AG08395 (cell line): ENCODE data around the gene TAS2R41.

Source experiments
- DNase-seq: peaks from one replicate; pipeline ENCODE4 v3.0.0; 2012; ENCODE audit warnings: mixed read lengths, low spot score

Gene TAS2R41

GRCh38 chr7:143493751-143494150 is 16.1 kb downstream of the TAS2R41 start:
- DNase-seq = no peak

GRCh38 chr7:143494622-143495021 is 16.9 kb downstream of the TAS2R41 start:
- no peak for DNase-seq

GRCh38 chr7:143495851-143496250 is 18.2 kb downstream of the TAS2R41 start:
- no peak for DNase-seq

- no peak for DNase-seq
Observed at GRCh38 chr7:143496263-143496662, 18.6 kb downstream of the TAS2R41 start.

- no peak for DNase-seq
Observed at GRCh38 chr7:143497008-143497795, 19.5 kb downstream of the TAS2R41 start.

GRCh38 chr7:143499246-143499645 is 21.6 kb downstream of the TAS2R41 start:
- DNase-seq = peak; percentile 54

DNA sequence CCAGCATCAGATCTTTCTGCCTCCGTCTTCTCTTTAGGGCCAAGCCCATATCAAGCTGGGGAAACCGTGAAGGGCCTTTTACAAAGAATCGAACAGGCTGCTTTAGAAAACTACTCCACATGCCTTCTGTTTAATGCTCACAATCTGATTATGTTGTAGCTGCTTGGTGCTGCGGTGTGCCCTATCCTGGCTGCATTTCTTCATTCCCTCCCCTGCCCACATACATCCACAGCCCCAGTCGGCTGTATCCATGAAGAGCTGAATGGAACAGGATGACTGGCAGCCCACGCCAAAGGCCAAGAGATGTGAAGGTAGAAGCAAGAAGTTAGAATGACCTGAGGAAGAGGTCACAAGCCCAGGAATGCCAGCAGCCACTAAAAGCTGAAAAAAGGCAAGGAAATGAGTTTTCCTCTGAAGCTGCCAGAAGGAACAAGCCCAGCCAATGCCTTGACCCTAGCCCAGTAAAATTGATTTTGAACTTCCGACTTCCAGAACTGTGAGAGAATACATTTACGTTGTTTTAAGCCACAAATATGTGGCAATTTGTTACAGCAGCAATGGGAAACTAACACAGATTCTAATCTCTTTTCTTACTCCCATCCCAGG is 22.2 kb downstream of the TAS2R41 start:
- DNase-seq = no peak

DNA sequence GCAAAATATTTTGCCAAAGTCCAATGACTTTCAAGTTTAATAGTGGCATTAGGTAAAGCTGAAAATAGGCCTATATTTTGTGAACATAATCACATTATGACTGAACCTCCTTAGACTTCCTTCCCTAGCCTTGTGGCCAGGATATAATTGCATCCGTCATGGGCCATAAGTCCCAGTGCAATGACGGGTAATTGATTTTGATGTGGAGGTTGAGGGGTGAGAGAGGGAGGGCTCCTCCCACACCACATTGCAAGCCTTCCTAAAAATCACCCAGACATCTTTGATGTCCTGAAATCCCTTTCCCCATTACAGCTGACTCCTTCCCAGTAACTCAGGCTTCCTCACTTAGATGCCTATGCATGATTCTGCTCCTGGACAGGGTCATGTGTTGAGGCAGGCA is 25.6 kb downstream of the TAS2R41 start:
- no peak for DNase-seq

GRCh38 chr7:143504215-143504936 is 26.7 kb downstream of the TAS2R41 start:
- DNase-seq = no peak

DNA sequence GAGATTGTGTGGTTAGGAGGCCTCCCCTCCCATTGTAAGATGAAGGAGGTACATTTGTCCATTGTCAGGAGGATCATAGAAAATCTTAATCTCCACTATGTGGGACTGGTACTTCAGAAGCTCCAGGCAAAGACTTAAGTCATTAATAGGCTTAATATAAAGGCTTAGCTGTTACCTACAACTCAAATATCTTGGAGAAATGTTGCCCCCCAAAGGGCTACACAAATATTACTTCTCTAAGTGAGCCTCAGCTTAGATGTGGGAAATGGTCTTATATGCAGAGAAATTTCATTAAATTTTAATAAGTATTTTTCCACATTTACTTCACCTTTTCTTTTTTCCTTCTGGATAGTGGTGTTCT is 27.2 kb downstream of the TAS2R41 start:
- no peak for DNase-seq

- DNase-seq = no peak
Observed at GRCh38 chr7:143505838-143506237, 28.2 kb downstream of the TAS2R41 start.

DNA sequence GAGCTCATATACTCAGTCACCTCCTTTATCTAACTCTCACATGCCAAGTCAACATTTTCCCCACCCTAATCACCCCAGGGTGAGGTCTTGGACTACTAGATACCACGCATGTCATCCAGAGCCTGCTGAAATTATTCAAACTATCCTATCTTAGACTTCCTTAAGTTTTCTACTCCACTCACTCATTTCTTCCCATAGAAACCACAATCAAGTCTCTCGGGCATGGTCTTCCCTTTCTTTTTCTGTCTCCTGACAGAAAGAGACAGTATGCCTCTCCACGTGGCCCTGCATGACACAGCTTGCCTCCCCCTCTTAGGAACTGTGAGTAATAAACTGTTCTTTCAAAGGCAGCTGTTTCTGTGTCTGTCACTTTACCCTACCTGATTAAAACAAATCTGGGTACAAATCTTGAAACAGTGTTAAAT is 29.4 kb downstream of the TAS2R41 start:
- DNase-seq = no peak

GRCh38 chr7:143507534-143508055 is 29.9 kb downstream of the TAS2R41 start:
- DNase-seq = no peak

DNA sequence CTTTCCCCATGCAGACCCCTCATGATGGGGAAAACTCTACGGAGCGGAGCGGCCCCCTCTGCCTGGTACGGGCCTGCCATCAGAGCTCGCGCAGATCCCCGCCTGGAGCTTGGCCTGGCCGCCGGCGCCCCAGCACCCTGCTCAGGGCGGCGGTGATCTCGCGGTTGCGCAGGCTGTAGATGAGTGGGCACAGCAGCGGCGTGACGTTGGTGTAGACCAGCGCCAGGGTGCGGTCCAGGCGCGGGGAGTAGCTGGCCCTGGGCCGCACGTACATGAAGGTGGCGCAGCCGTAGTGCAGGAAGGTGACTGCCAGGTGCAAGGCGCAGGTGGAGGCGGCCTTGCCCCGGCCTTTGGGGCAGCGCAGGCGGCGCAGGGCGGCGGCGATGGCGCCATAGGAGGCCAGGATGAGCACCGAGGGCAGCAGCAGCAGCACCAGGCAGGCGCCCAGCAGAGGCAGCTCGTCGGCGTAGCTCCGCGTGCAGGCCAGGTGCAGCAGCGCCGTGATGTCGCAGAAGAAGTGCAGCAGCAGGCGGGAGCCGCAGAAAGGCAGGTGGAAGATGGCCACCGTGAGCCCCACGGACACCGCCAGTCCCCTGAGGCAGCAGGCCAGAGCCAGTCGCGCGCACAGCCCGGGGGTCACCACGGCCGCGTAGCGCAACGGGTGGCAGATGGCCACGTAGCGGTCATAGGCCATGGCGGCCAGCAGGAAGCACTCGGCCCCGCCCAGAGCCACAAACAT is 33.4 kb downstream of the TAS2R41 start:
- DNase-seq = no peak

GRCh38 chr7:143511593-143512047 is 33.9 kb downstream of the TAS2R41 start:
- DNase-seq = no peak

DNA sequence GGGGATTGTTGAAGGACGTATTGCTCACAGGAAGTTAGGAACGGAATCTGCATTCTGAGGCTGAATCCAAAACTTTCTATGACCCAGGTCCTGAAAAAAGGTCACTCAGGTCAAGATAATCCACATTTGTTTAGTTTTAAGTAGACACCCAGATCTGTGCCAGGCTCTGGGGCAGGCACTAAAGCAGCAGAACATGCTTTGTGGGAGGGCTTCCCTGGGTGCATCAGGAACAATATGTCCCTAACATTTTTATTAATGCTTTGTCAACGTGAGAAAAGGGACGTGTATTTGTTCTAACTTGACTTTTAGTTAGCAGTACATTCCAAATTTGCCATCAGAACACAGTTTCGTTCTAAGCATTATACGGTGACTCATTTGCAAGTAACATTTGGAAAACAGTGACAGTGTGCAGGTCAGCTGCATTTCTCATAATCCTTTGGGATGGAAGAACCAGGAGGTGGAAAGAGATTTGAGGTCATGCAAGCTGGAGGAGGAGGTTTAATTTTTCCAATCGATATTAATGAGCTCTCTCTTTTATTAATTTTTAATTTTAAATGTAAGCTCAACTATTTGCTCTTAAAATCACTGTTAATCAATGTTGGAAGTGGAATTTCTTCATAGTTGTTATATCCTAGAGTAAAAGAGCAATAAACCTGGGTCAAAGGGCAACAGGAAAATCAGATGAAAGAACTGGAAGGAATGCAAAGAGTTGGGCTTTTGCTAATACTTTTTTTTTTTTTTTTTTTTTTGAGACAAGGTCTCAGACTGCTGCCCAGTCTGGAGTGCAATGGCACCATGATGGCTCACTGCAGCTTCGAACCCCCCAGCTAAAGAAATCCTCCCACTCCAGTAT is 35.0 kb downstream of the TAS2R41 start:
- peak; percentile 34 for DNase-seq

GRCh38 chr7:143514487-143514886 is 36.8 kb downstream of the TAS2R41 start:
- no peak for DNase-seq

- DNase-seq = peak; percentile 28
Observed at GRCh38 chr7:143514995-143515735, 37.5 kb downstream of the TAS2R41 start.

DNA sequence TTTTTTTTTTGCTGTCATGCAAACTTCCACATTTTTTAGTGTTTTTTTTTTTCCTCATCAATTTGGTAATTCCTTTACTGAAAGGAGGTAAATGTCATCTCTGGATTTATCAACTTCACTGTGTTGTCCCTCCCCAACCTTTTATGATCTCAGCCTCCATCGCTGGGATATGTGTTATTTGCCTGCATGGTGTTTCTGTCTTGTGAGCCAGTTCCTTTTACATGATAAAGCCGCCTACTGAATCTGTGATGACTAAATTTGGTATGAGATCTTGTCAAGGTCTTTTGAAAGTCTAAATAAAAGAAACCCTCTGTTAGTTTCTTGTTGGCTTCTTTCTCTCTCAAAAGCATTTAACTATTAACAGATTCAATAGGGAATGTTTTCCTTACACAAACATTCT is 39.3 kb downstream of the TAS2R41 start:
- no peak for DNase-seq

DNA sequence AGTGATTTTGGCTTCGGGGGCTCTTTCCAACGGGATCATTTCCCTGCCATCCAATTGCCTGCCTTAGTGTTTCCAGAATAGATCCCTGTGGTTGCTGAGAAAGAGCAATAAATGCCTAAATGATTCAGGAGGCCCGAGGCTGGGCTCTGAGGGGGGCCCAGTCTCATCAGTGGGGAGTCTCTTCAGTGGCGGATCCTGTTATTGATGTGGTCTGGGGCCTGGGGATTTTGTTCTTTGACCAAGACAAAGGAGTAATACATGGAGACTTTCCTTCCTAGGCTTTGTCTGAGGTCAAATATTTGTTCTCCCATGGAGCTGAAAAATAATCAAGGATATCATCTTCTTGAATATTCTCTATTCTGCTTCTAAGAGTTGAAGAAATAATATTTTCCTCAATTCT is 40.8 kb downstream of the TAS2R41 start:
- DNase-seq = no peak
